ENCODE measurements around the gene WNK3.

Gene WNK3

GRCh38 chrX:54182864-54183613, 174.8 kb downstream of the WNK3 start, which contains the start of gene FAM120C:
Gene FAM120C, minus strand, starts transcription at chrX:54183254. Its CDS starts 56 bp downstream, at chrX:54183198.
- peak within 1 kb of the TSS; percentile 54 for H3K4me3 ChIP-seq (ENCODE audit: control insufficient read depth, low read depth, low read length)
- DNase-seq (ENCODE audit: low read depth), result peak; percentile 65
- TF ChIP-seq CTCF (conservative IDR thresholded peaks at IDR 0.05; ENCODE audit: control insufficient read depth, insufficient read depth, low read depth, low read length), result no peak

GRCh38 chrX:54182194-54182863, 175.5 kb downstream of the WNK3 start:
- peak; percentile 17 for DNase-seq (ENCODE audit: low read depth)
- H3K4me3 ChIP-seq (ENCODE audit: control insufficient read depth, low read depth, low read length), result peak overlapping the region; percentile 54
- TF ChIP-seq CTCF (conservative IDR thresholded peaks at IDR 0.05; ENCODE audit: control insufficient read depth, insufficient read depth, low read depth, low read length), result no peak

- DNase-seq (ENCODE audit: low read depth), result peak; percentile 16
- TF ChIP-seq CTCF (conservative IDR thresholded peaks at IDR 0.05; ENCODE audit: control insufficient read depth, insufficient read depth, low read depth, low read length), result no peak
- H3K4me3 ChIP-seq (ENCODE audit: control insufficient read depth, low read depth, low read length), result peak overlapping the region; percentile 54
Measured at GRCh38 chrX:54181202-54181953, 176.5 kb downstream of the WNK3 start.

GRCh38 chrX:54180403-54180802, 177.4 kb downstream of the WNK3 start:
- peak; percentile 22 for DNase-seq (ENCODE audit: low read depth)
- no peak for TF ChIP-seq CTCF (conservative IDR thresholded peaks at IDR 0.05; ENCODE audit: control insufficient read depth, insufficient read depth, low read depth, low read length)
- H3K4me3 ChIP-seq (ENCODE audit: control insufficient read depth, low read depth, low read length), result peak overlapping the region; percentile 16

- no peak for TF ChIP-seq CTCF (conservative IDR thresholded peaks at IDR 0.05; ENCODE audit: control insufficient read depth, insufficient read depth, low read depth, low read length)
- peak; percentile 80 for DNase-seq (ENCODE audit: low read depth)
- no peak overlapping the region for H3K4me3 ChIP-seq (ENCODE audit: control insufficient read depth, low read depth, low read length)
Measured at GRCh38 chrX:54178100-54178940, 179.5 kb downstream of the WNK3 start.

GRCh38 chrX:54177306-54177705, 180.5 kb downstream of the WNK3 start:
- no peak for DNase-seq (ENCODE audit: low read depth)
- no peak overlapping the region for H3K4me3 ChIP-seq (ENCODE audit: control insufficient read depth, low read depth, low read length)
- TF ChIP-seq CTCF (conservative IDR thresholded peaks at IDR 0.05; ENCODE audit: control insufficient read depth, insufficient read depth, low read depth, low read length), result no peak

All from fibroblast of mammary gland (primary cell).